HCEC 1CT (cell line): Measurements from ENCODE around the gene HSPB3.
"Not testable (repeated sequence)": the region's sequence is repeated elsewhere in the genome, so short reads cannot be mapped to it uniquely, and the experiment has no call there.

ENCODE experiments used
- DNase-seq: peaks from one replicate; pipeline ENCODE4 v3.0.0-alpha.2; 2017

Gene HSPB3

DNA sequence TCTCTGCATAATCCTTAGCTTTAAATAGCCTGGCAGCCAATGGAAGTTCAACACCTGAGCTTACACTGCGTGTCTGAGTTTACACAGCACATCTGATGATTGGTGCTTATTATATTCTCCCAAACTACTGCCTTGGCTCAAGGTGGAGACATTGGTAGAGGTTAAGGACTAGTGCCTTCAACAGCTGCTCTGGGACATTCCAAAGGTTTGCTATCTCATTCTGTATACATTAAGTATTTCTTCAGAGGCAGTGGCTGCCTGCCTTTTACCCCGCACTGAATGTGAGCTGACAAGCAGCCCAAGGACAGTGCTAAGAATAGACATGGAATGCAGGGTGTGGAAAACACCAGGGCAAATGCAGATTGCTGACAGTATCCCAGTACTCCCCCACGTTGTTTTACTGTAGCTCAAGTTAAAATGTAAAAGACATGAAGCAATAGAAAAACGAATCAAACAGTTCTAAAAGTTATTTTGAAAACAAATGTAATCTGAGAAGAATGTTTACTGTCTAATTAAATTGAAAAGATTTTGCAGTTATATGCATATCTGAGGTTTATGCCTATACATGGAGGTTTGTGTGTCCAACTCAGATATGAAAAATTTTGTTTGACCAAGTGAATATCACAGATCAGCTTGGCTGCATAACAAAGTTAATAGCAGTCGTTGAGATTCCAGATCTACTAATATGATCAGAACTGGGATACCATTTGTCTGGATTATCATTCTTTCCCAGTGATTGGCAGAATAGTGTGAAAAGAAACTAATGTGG lies 1.8 kb downstream of the HSPB3 start:
- peak; percentile 85 for DNase-seq

DNA sequence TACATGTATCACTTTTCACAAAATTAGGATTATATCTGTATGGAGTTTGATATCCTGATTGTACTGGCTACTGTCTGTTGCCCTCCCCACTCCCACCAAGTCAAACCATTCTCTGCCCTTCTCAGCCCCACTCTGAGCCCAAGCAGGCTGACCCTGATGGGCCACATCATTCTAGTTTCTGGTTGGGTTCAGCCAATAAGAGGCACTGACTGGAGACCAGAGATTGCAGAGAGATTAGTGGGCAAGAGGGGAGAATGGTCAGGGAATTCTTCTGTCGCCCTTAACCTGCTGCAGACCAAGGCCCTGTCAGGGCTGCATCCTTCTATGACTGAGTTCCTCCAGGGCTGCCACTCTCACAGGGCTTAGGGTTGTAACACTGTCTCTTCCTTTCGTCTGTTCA lies 2.7 kb downstream of the HSPB3 start:
- no peak for DNase-seq

DNA sequence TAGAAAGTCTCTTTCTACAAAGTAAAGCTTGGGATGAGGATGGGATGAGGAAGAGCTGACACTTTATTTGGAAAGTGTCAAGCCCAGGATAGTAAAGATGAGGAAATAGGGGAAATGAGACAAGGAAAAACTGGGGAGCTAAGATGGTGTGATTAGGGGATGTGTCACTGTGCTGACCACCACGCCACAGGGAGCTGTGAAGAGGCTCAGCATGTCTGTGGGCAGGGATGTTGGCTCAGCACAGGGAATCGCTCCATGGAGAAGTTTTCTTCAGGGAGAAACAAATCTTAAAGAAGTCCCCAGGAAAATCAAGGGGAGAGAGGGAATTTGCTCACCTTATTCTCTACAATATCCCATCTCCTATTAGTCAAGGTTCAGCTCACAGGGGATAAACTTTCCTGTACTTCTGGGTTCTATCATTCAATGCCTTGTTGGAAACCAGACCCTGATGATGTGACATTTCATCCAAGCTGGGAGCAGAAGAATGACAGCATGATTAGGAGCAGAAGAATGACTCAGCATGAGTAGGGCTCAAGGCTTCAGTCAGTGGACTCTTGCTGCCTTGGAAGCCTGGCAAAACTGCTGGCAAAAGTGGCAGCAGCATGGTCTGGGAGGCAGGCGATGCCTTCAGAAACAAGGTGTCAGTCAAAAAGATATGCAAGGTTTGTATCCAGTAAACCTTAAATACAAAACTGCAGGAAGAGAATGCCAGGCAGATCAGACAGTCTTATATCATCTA lies 4.9 kb downstream of the HSPB3 start:
- DNase-seq = peak; percentile 61

DNA sequence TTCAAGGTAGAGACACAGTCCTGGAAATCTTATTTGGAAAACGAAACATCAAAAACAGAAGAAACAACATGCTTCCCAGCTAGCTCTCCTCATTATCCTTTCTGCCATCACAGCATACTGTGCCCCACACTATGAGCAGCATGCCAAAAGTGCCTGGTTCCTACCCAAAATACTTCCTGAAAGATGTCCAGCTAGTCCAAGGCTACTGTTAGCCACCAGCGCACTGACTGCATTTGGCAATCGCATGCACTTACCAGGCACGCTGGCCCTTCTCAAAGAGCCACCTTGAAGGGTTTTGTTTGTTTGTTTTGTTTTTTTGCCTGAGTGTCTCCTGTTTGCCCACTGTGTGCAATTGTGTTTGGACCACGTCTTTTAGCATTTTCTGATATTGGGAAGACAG lies 6.8 kb downstream of the HSPB3 start:
- DNase-seq = no peak

DNA sequence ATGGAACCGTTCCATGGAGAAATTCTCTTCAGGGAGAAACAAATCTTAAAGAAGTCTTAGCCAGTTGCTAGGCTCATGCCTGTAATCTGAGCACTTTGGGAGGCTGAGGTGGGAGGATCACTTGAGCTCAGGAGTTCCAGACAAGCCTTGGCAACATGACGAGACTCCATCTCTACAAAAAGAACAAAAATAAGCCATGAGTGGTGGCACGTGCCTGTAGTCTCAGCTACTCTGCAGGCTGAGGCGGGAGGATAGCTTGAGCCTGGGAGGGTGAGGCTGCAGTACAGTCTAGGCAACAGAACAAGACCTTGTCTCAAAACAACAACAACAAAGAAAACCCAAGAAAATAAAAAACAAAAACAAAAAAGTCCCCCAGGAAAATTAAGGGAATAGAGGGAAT lies 8.2 kb downstream of the HSPB3 start:
- no peak for DNase-seq

DNA sequence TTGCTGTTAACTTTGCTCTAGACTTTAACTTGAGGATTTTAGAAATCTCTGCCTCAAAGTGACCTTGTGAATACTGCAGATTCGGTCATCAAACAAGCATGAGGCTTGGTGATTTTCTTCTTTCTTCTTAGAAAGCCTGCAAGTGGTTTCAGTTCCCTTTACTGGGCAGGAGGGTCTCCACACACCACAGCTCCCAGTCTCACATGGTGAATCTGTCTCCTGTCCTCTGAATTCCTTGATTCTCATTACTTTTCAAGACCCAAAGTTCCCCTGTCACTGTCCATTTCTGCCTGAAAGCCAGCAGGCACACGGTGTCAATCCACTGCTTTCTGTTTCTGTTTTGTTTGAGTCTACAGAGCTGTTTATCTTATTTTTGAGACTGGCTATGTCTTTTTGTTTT lies 14.1 kb downstream of the HSPB3 start:
- peak; percentile 22 for DNase-seq

DNA sequence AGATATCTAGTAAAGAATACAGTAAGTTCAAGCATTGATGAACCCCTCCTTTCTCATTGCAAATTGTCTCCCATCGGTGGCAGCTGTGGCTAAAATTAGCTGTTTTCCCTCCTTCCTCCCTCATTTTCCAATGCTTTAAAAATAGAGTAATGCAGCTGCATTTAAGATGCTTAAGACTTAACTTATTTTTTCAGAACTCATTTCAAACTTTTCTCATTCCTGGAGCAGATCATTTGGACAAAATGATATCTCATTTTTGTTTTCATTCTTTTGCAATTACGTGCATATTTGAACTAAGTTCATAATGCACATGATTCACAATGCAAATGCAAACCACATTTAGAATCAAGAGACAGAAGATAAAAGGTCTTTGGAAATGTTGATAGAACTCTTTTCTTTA lies 14.6 kb downstream of the HSPB3 start:
- DNase-seq = peak; percentile 64

DNA sequence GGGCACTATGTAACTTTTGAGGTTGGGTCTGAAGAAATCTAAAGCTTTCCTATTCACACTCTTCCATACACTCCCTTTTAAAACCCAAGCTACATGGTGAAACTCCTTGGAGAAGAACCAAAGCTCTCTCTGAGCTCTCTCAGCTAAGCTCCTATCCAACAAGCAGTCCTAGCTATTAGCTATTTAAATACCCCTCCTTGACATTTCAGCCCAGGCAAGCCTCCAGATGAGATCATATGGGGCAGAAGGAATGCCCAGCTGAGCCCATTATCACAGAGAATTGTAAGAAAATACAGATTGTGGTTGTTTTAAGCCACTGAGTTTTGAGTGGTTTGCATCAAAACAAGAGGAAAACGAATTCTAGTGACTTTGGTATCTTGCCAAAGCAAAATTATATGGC lies 15.2 kb downstream of the HSPB3 start:
- DNase-seq = peak; percentile 5

DNA sequence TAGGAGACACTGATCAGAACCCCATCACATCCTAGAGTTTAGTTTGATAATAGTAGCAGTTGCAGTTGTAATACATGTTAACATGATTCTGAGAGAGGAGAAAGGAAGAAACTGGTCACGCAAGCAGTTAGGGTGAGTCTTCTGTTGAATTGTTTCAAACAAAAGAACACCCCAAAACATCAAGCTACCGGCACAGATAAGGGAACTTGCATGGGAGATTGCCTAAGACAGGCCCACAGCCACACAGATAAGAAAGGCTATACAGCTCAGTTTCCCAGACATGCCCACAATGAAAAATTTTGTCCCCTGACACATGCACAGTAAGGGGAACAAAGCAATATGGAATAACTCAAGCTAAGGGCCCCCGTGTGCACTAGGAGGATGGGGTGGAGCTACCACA lies 15.9 kb downstream of the HSPB3 start:
- DNase-seq = no peak

DNA sequence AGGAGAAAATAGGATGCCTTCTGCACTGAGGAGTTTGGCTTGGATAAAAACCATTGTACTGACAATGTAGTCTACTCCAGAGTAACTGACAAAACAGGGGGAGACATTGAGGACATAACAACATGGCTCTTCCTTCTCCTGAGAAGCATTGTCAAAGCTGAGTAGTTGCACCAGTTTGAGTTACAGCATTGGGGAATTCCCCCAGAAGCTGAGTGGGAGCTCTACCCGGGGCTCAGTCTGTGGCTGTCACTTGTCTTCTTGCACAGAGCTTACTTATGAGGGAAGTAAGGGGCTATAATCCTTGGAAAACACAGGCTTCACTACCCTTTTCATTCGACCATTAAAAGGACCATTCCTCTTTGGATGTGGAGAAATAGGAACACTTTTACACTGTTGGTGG lies 21.2 kb downstream of the HSPB3 start:
- no peak for DNase-seq

DNA sequence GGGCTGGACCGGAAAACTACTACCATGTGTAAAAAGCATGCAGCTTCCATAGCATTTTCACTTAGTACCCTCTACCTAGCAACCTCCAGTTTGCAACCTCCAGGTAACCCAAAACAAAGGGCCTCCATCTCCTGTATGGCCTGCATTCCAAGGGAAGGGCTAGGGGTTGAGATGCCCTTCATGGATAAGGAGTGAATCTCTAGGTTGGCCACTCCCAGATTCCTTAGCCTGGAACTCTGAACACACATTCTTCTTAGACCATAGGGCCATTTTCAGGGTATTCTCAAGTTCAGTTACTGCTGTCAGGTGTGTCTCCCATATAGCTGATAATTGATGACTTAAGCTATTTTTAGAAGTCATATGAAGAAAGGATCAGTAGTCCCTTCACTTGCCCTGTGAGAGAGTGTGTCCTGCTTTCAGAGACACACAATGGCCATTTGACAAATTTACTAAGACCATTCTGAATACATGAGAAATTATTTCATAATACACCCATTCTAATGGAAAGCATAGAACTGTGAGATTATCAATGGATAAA lies 22.5 kb downstream of the HSPB3 start:
- DNase-seq = no peak

DNA sequence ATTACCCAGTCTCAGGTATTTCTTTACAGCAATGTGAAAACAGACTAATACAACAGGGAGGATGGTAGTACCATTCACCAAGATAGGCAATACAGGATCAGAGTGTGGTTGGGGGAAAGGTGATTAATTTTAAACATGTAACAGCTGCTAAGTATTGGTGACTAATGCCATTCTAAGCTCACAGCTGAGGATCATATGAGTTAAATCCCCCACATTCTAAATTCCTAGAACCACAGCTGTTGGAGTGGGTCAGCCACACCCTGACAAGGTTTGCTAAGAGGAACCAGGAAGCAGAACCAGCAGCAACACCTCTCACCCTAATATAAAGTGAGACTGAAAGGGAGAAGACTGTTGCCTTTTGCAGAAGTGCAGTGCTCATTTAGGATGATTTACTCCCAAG lies 24.8 kb downstream of the HSPB3 start:
- peak; percentile 82 for DNase-seq

DNA sequence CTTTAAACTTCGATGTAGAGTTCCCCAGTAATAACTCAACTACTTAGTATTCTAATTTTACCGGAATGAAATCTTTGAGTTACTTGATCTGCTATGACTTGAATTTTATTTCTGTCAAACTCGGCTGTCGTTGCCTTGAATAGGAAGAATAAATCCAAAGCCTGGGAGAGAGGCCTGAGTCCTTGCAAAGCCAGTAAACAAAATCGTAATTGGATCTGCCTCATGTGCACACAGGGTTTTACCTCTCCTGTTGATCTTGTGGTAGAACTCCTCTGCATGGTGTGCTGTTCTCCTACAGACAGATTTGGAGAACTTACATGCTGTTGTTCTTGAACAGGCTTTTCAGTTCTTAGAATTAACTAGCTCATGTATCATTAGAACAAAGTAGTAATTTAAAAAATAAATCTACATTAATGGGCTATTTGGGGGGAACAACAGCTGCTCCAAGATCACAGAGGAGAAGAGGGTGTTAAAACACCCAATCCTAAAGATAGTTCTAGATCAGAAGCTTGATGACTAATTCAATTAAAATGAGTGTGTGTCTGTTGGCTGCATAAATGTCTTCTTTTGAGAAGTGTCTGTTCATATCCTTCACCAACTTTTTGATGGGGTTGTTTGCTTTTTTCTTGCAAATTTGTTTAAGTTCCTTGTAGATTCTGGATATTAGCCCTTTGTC lies 28.9 kb downstream of the HSPB3 start:
- peak; percentile 23 for DNase-seq

DNA sequence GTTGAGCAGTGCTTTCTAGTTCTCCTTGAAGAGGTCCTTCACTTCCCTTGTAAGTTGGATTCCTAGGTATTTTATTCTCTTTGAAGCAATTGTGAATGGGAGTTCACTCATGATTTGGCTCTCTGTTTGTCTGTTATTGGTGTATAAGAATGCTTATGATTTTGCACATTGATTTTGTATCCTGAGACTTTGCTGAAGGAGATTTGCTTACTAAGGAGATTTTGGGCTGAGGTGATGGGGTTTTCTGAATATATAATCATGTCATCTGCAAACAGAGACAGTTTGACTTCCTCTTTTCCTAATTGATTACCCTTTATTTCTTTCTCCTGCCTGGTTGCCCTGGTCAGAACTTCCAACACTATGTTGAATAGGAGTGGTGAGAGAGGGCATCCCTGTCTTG lies 30.2 kb downstream of the HSPB3 start:
- not testable (repeated sequence) for DNase-seq

DNA sequence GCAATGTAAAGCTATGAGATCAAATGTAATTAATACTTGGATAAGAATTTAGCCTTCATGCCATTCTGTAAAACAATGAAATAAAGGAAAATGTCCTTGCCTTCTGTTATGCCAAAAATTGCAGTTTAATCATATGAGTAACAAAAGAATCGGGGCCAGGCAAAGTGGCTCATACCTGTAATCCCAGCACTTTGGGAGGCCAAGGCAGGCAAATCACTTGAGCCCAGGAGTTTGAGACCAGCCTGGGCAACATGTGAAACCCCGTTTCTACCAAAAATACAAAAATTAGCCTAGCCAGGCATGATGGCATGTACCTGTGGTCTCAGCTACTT lies 34.1 kb downstream of the HSPB3 start:
- not testable (repeated sequence) for DNase-seq

DNA sequence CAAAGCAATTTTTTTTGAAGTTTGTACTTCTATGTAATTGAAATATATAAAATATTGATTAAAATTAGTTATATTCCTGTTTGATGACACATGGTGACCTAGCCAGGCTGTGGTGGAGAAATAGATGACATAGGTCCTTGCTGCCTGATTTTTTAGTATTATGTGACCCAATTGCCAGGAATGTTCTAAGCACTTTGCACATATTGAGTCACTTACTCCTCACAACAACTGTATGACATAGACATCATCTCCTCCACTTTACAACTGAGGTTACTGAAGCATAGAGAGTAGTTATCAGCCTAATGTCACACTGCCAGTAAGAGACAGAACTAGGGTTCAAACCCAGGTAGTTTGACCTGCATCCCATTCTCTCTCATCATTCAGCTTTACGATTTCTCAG lies 35.8 kb downstream of the HSPB3 start:
- DNase-seq = peak; percentile 38

DNA sequence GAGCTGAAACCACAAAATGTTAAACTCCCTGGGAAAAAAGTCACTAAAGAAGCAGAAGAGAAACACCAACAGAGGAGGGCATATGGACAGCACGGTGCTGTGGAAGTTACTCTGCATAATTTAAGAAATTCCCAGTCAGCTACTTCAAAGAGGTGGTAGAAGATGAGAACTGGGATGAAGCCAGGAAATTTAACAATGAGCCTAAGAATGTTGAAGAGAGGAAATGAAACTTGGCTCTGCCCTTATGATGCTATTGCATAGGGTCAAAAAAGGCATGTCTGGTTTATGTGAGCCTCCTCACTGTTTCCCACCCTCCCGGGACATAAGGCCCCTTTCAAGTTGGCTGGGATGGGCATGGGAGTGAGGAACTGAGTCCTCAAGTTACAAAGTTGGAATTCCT lies 36.7 kb downstream of the HSPB3 start:
- DNase-seq = no peak

DNA sequence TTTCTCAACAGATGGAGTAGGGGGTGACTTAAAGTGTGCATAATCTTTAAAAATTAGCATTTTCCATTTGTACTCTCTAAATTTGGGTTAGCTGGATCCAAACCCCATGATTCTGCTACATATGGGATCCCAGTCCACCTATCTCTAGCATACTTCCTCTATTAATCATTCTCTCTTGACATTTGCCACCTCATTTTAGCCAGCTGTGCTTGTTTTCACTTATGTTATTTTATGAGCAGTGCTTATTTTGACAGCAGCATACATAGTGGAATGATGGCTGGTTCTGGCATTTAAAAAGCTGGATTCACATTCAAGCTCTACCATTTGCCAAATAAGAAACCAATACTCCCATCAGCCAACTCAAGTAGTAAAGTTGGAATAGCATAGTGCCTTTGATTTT lies 39.5 kb downstream of the HSPB3 start:
- DNase-seq = no peak
